Activated gamma-delta T cell (primary cell): ENCODE measurements around the gene STX3.
"Not testable (repeated sequence)": the region's sequence is repeated elsewhere in the genome, so short reads cannot be mapped to it uniquely, and the experiment has no call there.

Experiments
- DNase-seq: peaks from one replicate; lab custom pipeline; 2025; lab: John Stamatoyannopoulos, UW

Gene STX3

GRCh38 chr11:59842316-59842715 lies 87.1 kb downstream of the STX3 start:
- DNase-seq = no peak

GRCh38 chr11:59845399-59845798 lies 90.2 kb downstream of the STX3 start, which contains the start of gene CBLIF:
Gene CBLIF, minus strand, starts transcription at chr11:59845499. Its CDS starts 46 bp downstream, at chr11:59845453.
- DNase-seq = no peak

- DNase-seq = no peak
These were observed 91.4 kb downstream of the STX3 start for GRCh38 chr11:59846556-59846955.

GRCh38 chr11:59847626-59848025 lies 92.5 kb downstream of the STX3 start:
- no peak for DNase-seq

- DNase-seq = not testable (repeated sequence)
These were observed 93.3 kb downstream of the STX3 start for GRCh38 chr11:59848439-59848838.

GRCh38 chr11:59849129-59849528 lies 94.0 kb downstream of the STX3 start:
- no peak for DNase-seq

- not testable (repeated sequence) for DNase-seq
These were observed 94.4 kb downstream of the STX3 start for GRCh38 chr11:59849551-59849950.

GRCh38 chr11:59851416-59851815 lies 96.2 kb downstream of the STX3 start:
- DNase-seq = not testable (repeated sequence)

GRCh38 chr11:59854871-59855270 lies 99.7 kb downstream of the STX3 start:
- DNase-seq = no peak
